Astrocyte (in vitro differentiated cells and primary cell): ENCODE results near the gene POU5F1. TPM values are rescaled to one million over a fixed set of nuclear protein-coding genes. Genes with fewer than 3 reads are reported as not detected.
"Not testable (repeated sequence)": the region's sequence is repeated elsewhere in the genome, so short reads cannot be mapped to it uniquely, and the experiment has no call there.

Experiments used
- DNase-seq: peaks from one replicate; pipeline ENCODE4 v3.0.0-alpha.2; 2010; ENCODE audit warnings: low read depth
- FAIRE-seq: peaks from 2 replicates; lab custom pipeline; 2011; peaks lifted over from hg19 to GRCh38; lab: Jason Lieb, UNC
- H2AFZ ChIP-seq: 2 replicates; pipeline ENCODE4 v1.6.0; 2012; ENCODE audit warnings: low read depth, low read length, inconsistent platforms
- H3K27ac ChIP-seq: 2 replicates; pipeline ENCODE4 v1.5.1; 2011; ENCODE audit warnings: low read depth, low read length, inconsistent platforms
- H3K27me3 ChIP-seq: 2 replicates; pipeline ENCODE4 v1.6.0; 2011; ENCODE audit warnings: low read length, inconsistent platforms; ENCODE audit not compliant: insufficient read depth
- H3K36me3 ChIP-seq: 2 replicates; pipeline ENCODE4 v1.5.1; 2011; ENCODE audit warnings: low read length, inconsistent platforms; ENCODE audit not compliant: insufficient read depth
- H3K4me1 ChIP-seq: 2 replicates; pipeline ENCODE4 v1.5.1; 2011; ENCODE audit warnings: low read length, inconsistent platforms; ENCODE audit not compliant: insufficient read depth
- H3K4me2 ChIP-seq: 2 replicates; pipeline ENCODE4 v1.6.0; 2012; ENCODE audit warnings: low read length, inconsistent platforms
- H3K4me3 ChIP-seq: 2 replicates; pipeline ENCODE4 v1.5.1; 2011; ENCODE audit warnings: low read depth, mild to moderate bottlenecking, low read length, inconsistent platforms; ENCODE audit not compliant: insufficient read depth
- H3K79me2 ChIP-seq: 2 replicates; pipeline ENCODE4 v1.6.0; 2012; ENCODE audit warnings: mild to moderate bottlenecking, low read length, inconsistent platforms; ENCODE audit not compliant: insufficient read depth
- H3K9ac ChIP-seq: 2 replicates; pipeline ENCODE4 v1.6.0; 2012; ENCODE audit warnings: mild to moderate bottlenecking, low read length, inconsistent platforms
- H3K9me3 ChIP-seq: 2 replicates; pipeline ENCODE4 v1.5.1; 2012; ENCODE audit warnings: low read depth, mild to moderate bottlenecking, low read length, inconsistent platforms; ENCODE audit not compliant: insufficient read depth
- H4K20me1 ChIP-seq: 2 replicates; pipeline ENCODE4 v1.6.0; 2012; ENCODE audit warnings: low read length, inconsistent platforms; ENCODE audit not compliant: insufficient read depth
- H3K27ac Mint-ChIP-seq: one replicate; pipeline ENCODE4 v1.8.0; 2021; ENCODE audit warnings: mild to moderate bottlenecking, mixed read lengths; ENCODE audit not compliant: unreplicated experiment
- H3K27me3 Mint-ChIP-seq: one replicate; pipeline ENCODE4 v1.8.0; 2021; ENCODE audit warnings: low read depth, mixed read lengths; ENCODE audit not compliant: unreplicated experiment
- H3K36me3 Mint-ChIP-seq: one replicate; pipeline ENCODE4 v1.8.0; 2021; ENCODE audit warnings: low read depth, mixed read lengths; ENCODE audit not compliant: unreplicated experiment
- H3K4me1 Mint-ChIP-seq: one replicate; pipeline ENCODE4 v1.8.0; 2021; ENCODE audit warnings: low read depth, mixed read lengths; ENCODE audit not compliant: unreplicated experiment
- H3K4me3 Mint-ChIP-seq: one replicate; pipeline ENCODE4 v1.8.0; 2021; ENCODE audit warnings: mild to moderate bottlenecking, moderate library complexity, mixed read lengths; ENCODE audit not compliant: unreplicated experiment
- H3K9me3 Mint-ChIP-seq: one replicate; pipeline ENCODE4 v1.8.0; 2021; ENCODE audit warnings: mild to moderate bottlenecking, mixed read lengths; ENCODE audit not compliant: unreplicated experiment
- CTCF ChIP-seq: IDR thresholded peaks from 2 replicates; pipeline ENCODE4 v1.5.1; 2011; ENCODE audit warnings: low read depth, mild to moderate bottlenecking, inconsistent platforms, low read length, moderate library complexity; ENCODE audit not compliant: insufficient read depth
- EZH2 ChIP-seq: IDR thresholded peaks from 2 replicates; pipeline ENCODE4 v1.6.1; 2012; ENCODE audit warnings: mild to moderate bottlenecking, low read length, inconsistent platforms; ENCODE audit not compliant: insufficient read depth
- total RNA-seq: library from RNA; stranded (reverse); gene quantifications from 2 replicates; pipeline ENCODE4 v1.2.1, GENCODE V29; 2021

The POU5F1 gene
- total RNA-seq, 1 donor from 2014 or later = 5.4 TPM

GRCh38 chr6:31195308-31195979 lies 25.0 kb upstream of the POU5F1 start:
- not testable (repeated sequence) for H3K27me3 ChIP-seq, H3K4me3 ChIP-seq, H3K27ac ChIP-seq, H3K27me3 Mint-ChIP-seq, H3K36me3 Mint-ChIP-seq, H3K9ac ChIP-seq, H3K27ac Mint-ChIP-seq, FAIRE-seq, H3K9me3 Mint-ChIP-seq, DNase-seq, H3K9me3 ChIP-seq, H2AFZ ChIP-seq, H3K4me2 ChIP-seq, H3K4me3 Mint-ChIP-seq, H3K79me2 ChIP-seq, H4K20me1 ChIP-seq, H3K36me3 ChIP-seq, H3K4me1 ChIP-seq, H3K4me1 Mint-ChIP-seq

- FAIRE-seq = no peak
- peaks cover 2% of the 10 kb centered on the region for H3K36me3 Mint-ChIP-seq
- H3K36me3 ChIP-seq = no peaks in the 10 kb centered on the region
- H3K27ac ChIP-seq = no peak overlapping the region
- no peak overlapping the region for H3K4me3 Mint-ChIP-seq
- no peaks in the 10 kb centered on the region for H3K27me3 ChIP-seq
- H3K9me3 Mint-ChIP-seq = no peaks in the 10 kb centered on the region
- no peak for TF ChIP-seq CTCF
- TF ChIP-seq EZH2 = no peak
- no peak for DNase-seq
- no peak overlapping the region for H3K4me3 ChIP-seq
- H4K20me1 ChIP-seq = no peaks in the 10 kb centered on the region
- no peaks in the 10 kb centered on the region for H3K27me3 Mint-ChIP-seq
- no peaks in the 10 kb centered on the region for H3K79me2 ChIP-seq
- no peaks in the 10 kb centered on the region for H3K9me3 ChIP-seq
- H3K4me1 Mint-ChIP-seq = peaks cover 3% of the 10 kb centered on the region
- no peak overlapping the region for H3K27ac Mint-ChIP-seq
- no peaks in the 10 kb centered on the region for H3K4me1 ChIP-seq
- no peak overlapping the region for H3K4me2 ChIP-seq
- no peak overlapping the region for H3K9ac ChIP-seq
- H2AFZ ChIP-seq = no peak overlapping the region
These were observed 23.8 kb upstream of the POU5F1 start for GRCh38 chr6:31194061-31194834.

GRCh38 chr6:31193206-31193605 lies 22.7 kb upstream of the POU5F1 start:
- Histone ChIP-seq H3K27ac (no peak overlapping the region), H3K9ac (no peak overlapping the region), H3K4me2 (no peak overlapping the region), H4K20me1 (no peaks in the 10 kb centered on the region), H3K4me3 (no peak overlapping the region), H2AFZ (no peak overlapping the region), H3K9me3 (no peaks in the 10 kb centered on the region), H3K79me2 (no peaks in the 10 kb centered on the region), H3K36me3 (no peaks in the 10 kb centered on the region), H3K27me3 (no peaks in the 10 kb centered on the region), H3K4me1 (no peaks in the 10 kb centered on the region)
- H3K36me3 Mint-ChIP-seq = peaks cover 2% of the 10 kb centered on the region
- H3K27ac Mint-ChIP-seq = no peak overlapping the region
- DNase-seq (no peak), FAIRE-seq (no peak)
- no peak overlapping the region for H3K4me3 Mint-ChIP-seq
- no peaks in the 10 kb centered on the region for H3K9me3 Mint-ChIP-seq
- peaks cover 3% of the 10 kb centered on the region for H3K4me1 Mint-ChIP-seq
- no peaks in the 10 kb centered on the region for H3K27me3 Mint-ChIP-seq
- TF ChIP-seq EZH2 = no peak
- no peak for TF ChIP-seq CTCF
